DND-41 (cell line): ENCODE results near the gene IPP.
A peak's percentile ranks its signal among the peaks of the same experiment; 100 is the strongest.

Source experiments
- ATAC-seq: fragments of 200-7000 bp; cut with Tn5 transposase; 3 replicates; pipeline ENCODE4 v1.9.1; 2021; ENCODE audit warnings: low read depth; ENCODE audit not compliant: insufficient read depth
- DNase-seq: peaks from one replicate; pipeline ENCODE4 v3.0.0-alpha.2; 2020
- H2AFZ ChIP-seq: 2 replicates; pipeline ENCODE4 v1.6.0; 2012; ENCODE audit warnings: low read depth, low read length
- H3K27ac ChIP-seq: 2 replicates; pipeline ENCODE4 v1.5.1; 2012; ENCODE audit warnings: low read length, inconsistent platforms
- H3K27me3 ChIP-seq: fragments of 200-600 bp; sonication (generic); 2 replicates; pipeline ENCODE4 v1.6.0; 2012; ENCODE audit warnings: low read length, mild to moderate bottlenecking, inconsistent platforms; ENCODE audit not compliant: insufficient read depth, poor library complexity
- H3K36me3 ChIP-seq: 2 replicates; pipeline ENCODE4 v1.5.1; 2012; ENCODE audit warnings: low read length, inconsistent platforms; ENCODE audit not compliant: insufficient read depth
- H3K4me1 ChIP-seq: 2 replicates; pipeline ENCODE4 v1.5.1; 2012; ENCODE audit warnings: mild to moderate bottlenecking, low read length; ENCODE audit not compliant: insufficient read depth
- H3K4me2 ChIP-seq: 2 replicates; pipeline ENCODE4 v1.6.0; 2012; ENCODE audit warnings: mild to moderate bottlenecking, moderate library complexity, low read length, inconsistent platforms; ENCODE audit not compliant: insufficient read depth
- H3K4me3 ChIP-seq, 2 experiments: fragments of 200-600 bp in 1 of 2; shearing (Covaris generic) in 1 of 2; 2 replicates each; pipeline ENCODE4 v1.5.1; 2012 to 2016; ENCODE audit warnings: inconsistent platforms in 2 of 2, low read length in 2 of 2, mild to moderate bottlenecking in 2 of 2, low read depth in 1 of 2, moderate library complexity in 1 of 2
- H3K79me2 ChIP-seq: 2 replicates; pipeline ENCODE4 v1.6.0; 2012; ENCODE audit warnings: low read length, inconsistent platforms; ENCODE audit not compliant: insufficient read depth
- H3K9ac ChIP-seq: 2 replicates; pipeline ENCODE4 v1.6.0; 2012; ENCODE audit warnings: low read depth, mild to moderate bottlenecking, inconsistent platforms, low read length, moderate library complexity
- H3K9me3 ChIP-seq: 2 replicates; pipeline ENCODE4 v1.5.1; 2012; ENCODE audit warnings: low read length, moderate library complexity, mild to moderate bottlenecking, inconsistent platforms; ENCODE audit not compliant: insufficient read depth, severe bottlenecking
- H4K20me1 ChIP-seq: 2 replicates; pipeline ENCODE4 v1.6.0; 2012; ENCODE audit warnings: low read length; ENCODE audit not compliant: insufficient read depth
- EZH2 ChIP-seq: IDR thresholded peaks from 3 replicates; pipeline ENCODE4 v1.6.1; 2012; ENCODE audit warnings: borderline replicate concordance, low read depth, mild to moderate bottlenecking, moderate library complexity, low read length, inconsistent platforms; ENCODE audit not compliant: severe bottlenecking
- TF ChIP-seq, protein P1 (sequence below): IDR thresholded peaks from 2 replicates; pipeline ENCODE4 v1.5.1; 2012; ENCODE audit warnings: borderline replicate concordance, low read length, moderate library complexity, mild to moderate bottlenecking; ENCODE audit not compliant: poor library complexity, severe bottlenecking; ENCODE audit errors: extremely low read depth

Gene IPP

DNA sequence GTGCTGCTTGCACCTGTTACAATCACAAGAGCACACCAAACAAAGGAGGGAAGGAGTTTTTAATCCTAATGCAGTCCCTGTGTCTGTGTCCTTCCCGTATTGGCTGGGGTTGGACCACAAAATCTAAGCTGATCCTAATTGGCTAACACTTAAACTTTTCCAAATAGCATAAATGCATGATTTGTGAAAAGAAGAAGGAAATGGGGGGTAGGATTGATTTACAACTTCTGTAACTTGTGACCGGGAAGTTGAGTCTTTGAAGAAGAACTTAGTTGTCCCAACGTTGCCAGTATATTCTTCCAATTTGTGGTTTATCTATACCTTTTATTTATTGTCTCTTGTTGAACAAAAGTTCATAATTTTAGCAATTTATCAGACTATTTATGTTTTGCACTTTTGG, 11.8 kb upstream of the IPP start:
- Histone ChIP-seq H3K27me3 (no peaks in the 10 kb centered on the region), H3K4me3 (no peak overlapping the region), H3K79me2 (no peaks in the 10 kb centered on the region), H2AFZ (no peak overlapping the region), H3K9me3 (no peaks in the 10 kb centered on the region), H3K4me1 (no peaks in the 10 kb centered on the region), H4K20me1 (no peaks in the 10 kb centered on the region), H3K9ac (no peak overlapping the region), H3K27ac (no peak overlapping the region), H3K4me2 (no peak overlapping the region), H3K36me3 (no peaks in the 10 kb centered on the region)
- TF ChIP-seq, protein P1, sequence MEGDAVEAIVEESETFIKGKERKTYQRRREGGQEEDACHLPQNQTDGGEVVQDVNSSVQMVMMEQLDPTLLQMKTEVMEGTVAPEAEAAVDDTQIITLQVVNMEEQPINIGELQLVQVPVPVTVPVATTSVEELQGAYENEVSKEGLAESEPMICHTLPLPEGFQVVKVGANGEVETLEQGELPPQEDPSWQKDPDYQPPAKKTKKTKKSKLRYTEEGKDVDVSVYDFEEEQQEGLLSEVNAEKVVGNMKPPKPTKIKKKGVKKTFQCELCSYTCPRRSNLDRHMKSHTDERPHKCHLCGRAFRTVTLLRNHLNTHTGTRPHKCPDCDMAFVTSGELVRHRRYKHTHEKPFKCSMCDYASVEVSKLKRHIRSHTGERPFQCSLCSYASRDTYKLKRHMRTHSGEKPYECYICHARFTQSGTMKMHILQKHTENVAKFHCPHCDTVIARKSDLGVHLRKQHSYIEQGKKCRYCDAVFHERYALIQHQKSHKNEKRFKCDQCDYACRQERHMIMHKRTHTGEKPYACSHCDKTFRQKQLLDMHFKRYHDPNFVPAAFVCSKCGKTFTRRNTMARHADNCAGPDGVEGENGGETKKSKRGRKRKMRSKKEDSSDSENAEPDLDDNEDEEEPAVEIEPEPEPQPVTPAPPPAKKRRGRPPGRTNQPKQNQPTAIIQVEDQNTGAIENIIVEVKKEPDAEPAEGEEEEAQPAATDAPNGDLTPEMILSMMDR = no peak
- TF ChIP-seq EZH2 = no peak
- ATAC-seq = no peak
- no peak for DNase-seq

DNA sequence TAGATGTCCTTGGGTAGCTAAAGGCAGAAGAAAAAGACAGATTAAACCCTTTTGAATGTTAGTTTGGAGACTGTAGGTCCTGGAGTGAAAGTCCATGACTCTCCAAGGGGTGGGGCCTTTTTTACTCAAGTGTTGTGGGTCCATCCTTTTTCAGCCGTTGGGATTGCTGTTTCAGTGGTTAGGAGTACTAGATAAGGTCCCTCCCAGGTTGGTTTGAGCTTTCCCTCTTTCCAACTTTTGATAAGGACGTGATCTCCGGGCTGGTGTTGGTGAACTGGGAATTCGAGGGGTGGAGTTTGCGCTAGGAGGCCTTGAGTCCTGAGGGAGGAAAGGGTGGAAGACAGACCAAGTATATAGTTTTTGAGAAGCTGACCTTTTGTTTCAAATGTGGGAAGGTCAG, 5.2 kb upstream of the IPP start:
- DNase-seq (no peak), ATAC-seq (no peak)
- no peak overlapping the region for H3K4me2 ChIP-seq
- no peaks in the 10 kb centered on the region for H3K79me2 ChIP-seq
- H3K9ac ChIP-seq = no peak overlapping the region
- no peaks in the 10 kb centered on the region for H3K36me3 ChIP-seq
- no peak overlapping the region for H3K27ac ChIP-seq
- peaks cover 19% of the 10 kb centered on the region for H3K9me3 ChIP-seq
- TF ChIP-seq EZH2 = no peak
- TF ChIP-seq, protein P1 = no peak
- no peaks in the 10 kb centered on the region for H3K27me3 ChIP-seq
- no peak overlapping the region for H3K4me3 ChIP-seq
- H3K4me1 ChIP-seq = peaks cover 11% of the 10 kb centered on the region
- no peak overlapping the region for H2AFZ ChIP-seq
- H4K20me1 ChIP-seq = no peaks in the 10 kb centered on the region

DNA sequence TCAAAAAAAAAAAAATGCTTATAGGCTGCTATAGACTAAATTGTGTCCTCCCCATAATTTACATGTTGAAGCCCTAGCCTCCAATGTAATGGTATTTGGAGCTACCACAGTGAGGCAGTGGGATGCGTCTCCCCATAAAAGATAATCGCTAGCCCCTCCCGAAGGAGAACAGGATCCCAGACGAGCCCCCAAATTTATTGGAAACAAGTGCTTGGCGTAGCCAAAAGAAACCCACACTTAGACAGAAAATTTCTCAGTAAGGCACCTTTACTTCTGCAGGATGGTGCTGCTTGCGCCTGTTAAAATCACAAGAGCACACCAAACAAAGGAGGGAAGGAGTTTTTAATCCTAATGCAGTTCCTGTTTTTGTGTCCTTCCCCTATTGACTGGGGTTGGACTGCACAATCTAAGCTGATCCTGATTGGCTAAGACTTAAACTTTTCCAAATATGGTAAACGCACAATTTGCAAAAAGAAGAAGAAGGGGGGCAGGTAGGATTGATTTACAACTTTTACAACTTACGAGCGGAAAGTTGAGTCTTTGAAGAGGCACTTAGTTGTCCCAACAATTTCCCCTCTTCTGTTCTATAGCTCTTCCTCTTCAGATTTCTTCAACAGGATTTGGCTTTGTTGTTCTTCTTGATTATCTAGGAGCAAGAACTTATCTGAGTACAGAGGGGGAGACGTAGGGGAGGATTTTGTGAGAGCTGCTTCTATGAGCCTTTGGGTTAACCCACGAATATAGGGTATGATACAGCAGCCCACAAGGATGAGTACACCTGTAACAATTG, 3.0 kb upstream of the IPP start:
- no peaks in the 10 kb centered on the region for H4K20me1 ChIP-seq
- no peak overlapping the region for H3K4me3 ChIP-seq
- no peak overlapping the region for H3K27ac ChIP-seq
- TF ChIP-seq, protein P1 = no peak
- TF ChIP-seq EZH2 = no peak
- DNase-seq = peak; percentile 28
- H3K4me1 ChIP-seq = peaks cover 23% of the 10 kb centered on the region
- no peaks in the 10 kb centered on the region for H3K36me3 ChIP-seq
- H3K4me2 ChIP-seq = no peak overlapping the region
- H3K9me3 ChIP-seq = peaks cover 19% of the 10 kb centered on the region
- peaks cover 14% of the 10 kb centered on the region for H3K79me2 ChIP-seq
- no peak for ATAC-seq
- no peaks in the 10 kb centered on the region for H3K27me3 ChIP-seq
- H3K9ac ChIP-seq = no peak overlapping the region
- H2AFZ ChIP-seq = no peak overlapping the region
